ENCODE results near the gene BATF2. TPM values are rescaled to one million over a fixed set of nuclear protein-coding genes. Genes with fewer than 3 reads are reported as not detected.
A peak's percentile ranks its signal among the peaks of the same experiment; 100 is the strongest.

Gene BATF2
- total RNA-seq, 1 donor from 2014 or later: 2.1 TPM

DNA sequence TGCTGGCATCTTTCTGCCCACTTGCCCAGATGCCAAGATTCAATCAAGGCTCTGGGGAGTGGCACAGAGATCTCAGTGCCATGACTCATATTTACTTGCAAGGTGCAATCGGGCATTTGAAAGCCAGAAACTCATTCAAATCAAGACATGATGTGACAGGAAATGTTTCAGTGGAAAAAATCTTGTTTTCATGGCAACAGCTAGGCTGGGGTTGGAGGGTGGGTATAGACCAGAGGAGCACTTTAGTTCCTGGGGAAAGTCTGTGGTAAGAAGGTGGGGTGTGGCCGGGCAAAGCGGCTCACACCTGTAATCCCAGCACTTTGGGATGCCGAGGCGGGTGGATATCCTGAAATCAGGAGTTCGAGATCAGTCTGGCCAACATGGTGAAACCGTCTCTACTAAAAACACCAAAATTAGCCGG, 26.0 kb downstream of the BATF2 start:
- peak; percentile 67 for DNase-seq (ENCODE audit: low spot score)

DNA sequence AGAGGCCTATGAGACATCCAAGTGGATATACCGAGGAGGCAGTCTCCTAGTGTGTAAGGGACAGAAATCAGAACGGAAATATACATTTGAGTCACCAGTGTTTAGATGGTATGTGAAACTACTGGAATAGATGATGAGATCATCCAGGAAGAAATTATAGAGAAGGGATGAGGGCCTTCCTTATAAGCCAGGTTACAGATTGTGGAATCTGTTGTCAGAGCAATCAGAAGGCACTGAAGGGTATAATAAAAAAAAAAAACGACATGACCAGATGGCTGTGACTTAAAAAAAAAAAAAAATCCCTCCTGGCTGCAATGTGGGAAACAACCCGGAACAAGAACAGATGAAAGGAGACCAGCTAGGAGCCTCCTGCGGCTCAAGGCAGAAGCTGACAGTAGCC, 27.6 kb downstream of the BATF2 start:
- DNase-seq (ENCODE audit: low spot score): no peak

DNA sequence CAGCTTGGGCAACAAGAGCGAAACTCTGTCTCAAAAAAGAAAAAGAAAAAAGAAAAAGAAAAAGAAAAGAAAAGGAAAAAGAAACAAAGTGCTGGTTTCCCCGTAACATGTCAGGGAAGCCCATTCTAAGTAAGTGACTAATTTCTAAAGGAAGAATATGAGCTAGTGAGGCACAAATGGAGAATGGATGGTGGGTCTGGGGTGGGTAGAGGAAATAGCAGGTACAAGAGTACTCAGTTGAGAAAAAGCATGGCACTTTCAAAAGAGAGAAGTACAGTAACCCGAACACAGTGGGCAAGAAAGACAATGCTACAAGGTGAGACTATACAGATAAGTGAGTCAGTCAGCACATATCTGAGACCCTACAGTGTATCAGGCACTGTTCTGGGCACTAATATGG, 29.4 kb downstream of the BATF2 start:
- no peak for DNase-seq (ENCODE audit: low spot score)

DNA sequence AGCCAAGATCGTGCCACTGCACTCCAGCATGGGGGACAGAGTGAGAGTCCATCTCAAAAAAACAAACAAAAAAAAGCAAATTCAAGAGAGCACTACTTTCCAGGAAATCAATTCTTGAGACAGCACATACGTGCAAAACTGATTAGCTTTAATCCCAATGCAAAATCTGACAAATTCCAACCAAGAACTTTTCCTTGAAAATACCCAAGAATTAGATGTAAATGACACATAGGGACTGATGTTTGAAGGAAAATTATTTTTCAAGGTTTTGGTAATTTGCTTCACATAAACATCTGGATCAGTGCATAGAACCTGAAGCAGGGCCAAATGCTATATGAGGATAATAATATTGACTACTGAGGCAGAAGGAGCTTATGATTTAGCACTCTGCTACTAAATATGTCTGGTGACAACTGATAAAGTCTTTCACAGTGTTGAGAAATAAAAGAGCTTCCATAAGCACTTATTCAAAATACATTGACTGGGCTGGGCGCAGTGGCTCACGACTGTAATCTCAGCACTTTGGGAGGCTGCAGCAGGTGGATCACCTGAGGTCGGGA, 33.6 kb downstream of the BATF2 start:
- DNase-seq (ENCODE audit: low spot score): no peak

DNA sequence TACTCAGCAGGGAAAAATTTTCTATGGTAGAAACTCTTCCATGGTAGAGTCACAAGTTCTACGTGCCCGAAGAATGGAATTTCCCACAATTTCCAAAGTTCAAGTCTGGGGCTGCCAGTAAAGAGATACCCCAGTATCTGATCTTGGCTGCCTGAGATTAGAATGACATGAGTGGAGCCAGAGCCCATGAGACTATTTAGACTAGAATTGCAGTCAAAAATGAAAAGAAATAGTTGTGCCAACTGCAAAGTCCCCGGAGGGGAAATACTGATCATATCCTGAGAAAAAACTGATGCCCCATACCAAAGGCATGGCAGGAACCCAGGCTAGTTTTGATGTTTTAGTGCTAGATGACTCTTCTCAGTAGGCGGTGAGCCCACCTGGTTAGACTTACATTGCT, 36.1 kb downstream of the BATF2 start:
- no peak for DNase-seq (ENCODE audit: low spot score)

DNA sequence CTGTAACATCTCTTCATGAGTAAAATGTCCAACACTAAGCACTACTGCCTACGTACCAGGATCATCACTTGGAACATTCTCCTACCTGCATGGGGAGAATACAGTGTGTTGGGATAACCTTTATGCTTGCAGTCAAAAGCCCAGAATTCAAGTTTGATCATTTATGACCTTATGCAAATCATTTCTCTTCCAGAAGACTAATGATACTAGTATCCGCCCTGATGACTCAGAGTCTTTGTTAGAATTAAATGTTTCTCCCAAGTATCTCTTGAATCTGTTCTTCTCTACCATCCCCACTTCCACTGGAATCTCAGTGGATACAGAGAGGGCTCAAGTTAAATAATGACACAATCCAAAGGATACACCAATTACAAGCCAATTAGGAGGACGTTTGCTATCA, 37.3 kb downstream of the BATF2 start:
- DNase-seq (ENCODE audit: low spot score): no peak

DNA sequence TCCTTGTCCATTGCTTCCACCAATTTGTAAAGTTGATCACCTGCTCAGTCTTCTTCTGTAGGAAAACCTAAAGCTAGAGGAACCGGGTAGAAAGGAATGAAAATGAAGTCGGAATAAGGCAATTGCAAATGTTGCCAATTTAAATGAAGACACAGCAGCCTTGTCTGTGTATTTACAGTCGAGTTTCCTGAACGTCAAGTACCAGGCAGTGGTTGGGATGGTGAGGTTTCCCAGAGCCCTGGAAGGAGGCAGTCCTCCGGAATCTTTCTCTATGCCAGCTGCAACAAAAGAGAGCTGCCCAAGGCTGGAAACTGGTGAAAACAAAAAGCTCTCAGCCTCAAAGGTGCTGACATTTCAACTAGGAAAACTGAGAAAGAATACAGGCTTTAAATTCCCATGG, 42.6 kb downstream of the BATF2 start:
- DNase-seq (ENCODE audit: low spot score): no peak

DNA sequence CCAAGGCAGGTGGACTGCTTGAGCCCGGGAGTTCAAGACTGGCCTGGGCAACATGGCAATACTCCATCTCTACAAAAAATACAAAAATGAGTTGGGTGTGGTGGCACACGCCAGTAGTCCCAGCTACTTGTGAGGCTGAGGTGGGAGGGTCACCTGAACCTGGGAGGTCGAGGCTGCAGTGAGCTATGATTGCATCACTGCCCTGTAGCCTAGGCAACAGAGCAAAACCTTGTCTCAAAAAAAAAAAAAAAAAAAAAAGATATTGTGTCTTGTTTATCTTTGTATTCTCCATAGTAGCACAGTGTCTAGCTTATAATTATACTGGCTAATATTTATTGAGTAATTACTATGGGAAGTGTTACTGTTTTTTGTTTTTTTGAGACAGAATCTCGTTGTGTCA, 45.2 kb downstream of the BATF2 start:
- no peak for DNase-seq (ENCODE audit: low spot score)

DNA sequence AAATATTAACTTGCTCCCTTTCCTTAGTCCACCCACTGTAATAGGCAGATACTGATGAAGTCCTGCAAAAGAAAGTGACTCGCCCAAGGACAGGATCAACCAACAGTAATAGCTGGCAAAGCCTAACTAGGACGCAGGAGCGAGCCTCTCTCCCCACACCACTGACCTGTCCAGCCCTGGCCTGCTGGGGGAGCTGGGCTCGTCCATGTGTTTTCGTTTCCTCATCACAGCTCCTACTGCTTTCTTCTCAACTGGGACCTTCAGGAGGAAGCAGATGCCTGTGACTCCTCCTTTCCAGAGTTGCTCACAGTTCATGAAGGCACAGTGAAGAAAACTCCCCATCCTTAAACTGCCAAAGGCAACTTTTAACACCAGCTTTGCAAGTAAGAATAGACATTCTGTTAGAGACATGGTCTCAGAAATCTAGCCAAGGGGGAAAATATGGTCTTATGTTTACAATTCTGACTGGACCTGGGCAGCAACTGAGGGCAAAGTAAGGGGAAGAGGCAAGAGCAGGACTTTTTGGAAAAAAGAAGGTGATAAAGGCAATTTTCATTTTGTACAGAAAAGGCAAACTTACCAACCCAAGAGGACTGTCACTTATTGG, 49.5 kb downstream of the BATF2 start:
- no peak for DNase-seq (ENCODE audit: low spot score)

Small RNAs within 50 kb of the gene (microRNA-seq; reads per million reads assigned to microRNA genes)
- gene MIR6879 (ENCODE audit: borderline number of aligned reads): not detected

Other genes with a start within 250 kb of the BATF2 start
- gene PYGM, start 237.0 kb downstream of the BATF2 start, total RNA-seq: 1.8 TPM
- gene SF1, start 218.4 kb downstream of the BATF2 start, total RNA-seq: 302 TPM
- gene MAP4K2, start 193.8 kb downstream of the BATF2 start, total RNA-seq: 18.2 TPM
- 18.5 TPM for gene MEN1, start 186.4 kb downstream of the BATF2 start, total RNA-seq
- 0.55 TPM for gene CDC42BPG, start 152.3 kb downstream of the BATF2 start, total RNA-seq
- 95.0 TPM for gene EHD1, start 118.3 kb downstream of the BATF2 start, total RNA-seq
- gene ATG2A, start 79.8 kb downstream of the BATF2 start, total RNA-seq: 22.2 TPM
- gene PPP2R5B, start 72.3 kb downstream of the BATF2 start, total RNA-seq: 28.3 TPM
- gene GPHA2, start 61.1 kb downstream of the BATF2 start, total RNA-seq: not detected
- not detected for gene MAJIN, start 24.9 kb downstream of the BATF2 start, total RNA-seq
- gene ARL2, start 17.2 kb upstream of the BATF2 start, total RNA-seq: 93.0 TPM
- gene SNX15, start 30.5 kb upstream of the BATF2 start, total RNA-seq: 27.6 TPM
- gene SAC3D1, start 44.2 kb upstream of the BATF2 start, total RNA-seq: 12.3 TPM
- 15.2 TPM for gene NAALADL1, start 61.6 kb upstream of the BATF2 start, total RNA-seq
- 1.2 TPM for gene CDCA5, start 87.1 kb upstream of the BATF2 start, total RNA-seq
- 32.1 TPM for gene ZFPL1, start 87.3 kb upstream of the BATF2 start, total RNA-seq
- gene VPS51, start 99.2 kb upstream of the BATF2 start, total RNA-seq: 86.6 TPM
- 22.1 TPM for gene TM7SF2, start 114.9 kb upstream of the BATF2 start, total RNA-seq
- 11.5 TPM for gene ZNHIT2, start 120.7 kb upstream of the BATF2 start, total RNA-seq
- gene FAU, start 125.2 kb upstream of the BATF2 start, total RNA-seq: 617 TPM
- 26.1 TPM for gene MRPL49, start 125.3 kb upstream of the BATF2 start, total RNA-seq
- gene SYVN1, start 137.5 kb upstream of the BATF2 start, total RNA-seq: 78.8 TPM
- gene SPDYC, start 173.3 kb upstream of the BATF2 start, total RNA-seq: not detected
- 102 TPM for gene CAPN1, start 185.0 kb upstream of the BATF2 start, total RNA-seq

Data from mesenteric fat pad (tissue), 1 donor.